K562 (cell line): Measurements from ENCODE around the gene PALM3. TPM values are rescaled to one million over a fixed set of nuclear protein-coding genes. Genes with fewer than 3 reads are reported as not detected.

Experiments
- ARID4B ChIP-seq: sonication (generic); formaldehyde crosslinking; IDR thresholded peaks from 2 replicates; pipeline ENCODE4 v1.8.0; 2022; ENCODE audit warnings: mild to moderate bottlenecking, missing genetic modification reagents
- CTCF ChIP-seq, 3 experiments: IDR thresholded peaks in 2 of 3; conservative IDR thresholded peaks in 1 of 3; 2 replicates each; pipeline ENCODE4 v1.5.1; 2011 to 2012; ENCODE audit warnings: low read length in 3 of 3, mild to moderate bottlenecking in 3 of 3, control low read depth in 2 of 3, improper control_type of control experiment in 1 of 3, inconsistent platforms in 1 of 3, low read depth in 1 of 3, mixed read lengths in 1 of 3, moderate library complexity in 1 of 3; ENCODE audit not compliant: insufficient read depth in 2 of 3
- HCFC1 ChIP-seq: IDR thresholded peaks from 2 replicates; pipeline ENCODE4 v1.6.1; 2012; ENCODE audit warnings: low read depth, low read length, improper control_type of control experiment
- NCOA4 ChIP-seq: fragments of 450-650 bp; IDR thresholded peaks from 2 replicates; pipeline ENCODE4 v1.6.1; 2018; ENCODE audit warnings: mild to moderate bottlenecking; ENCODE audit not compliant: partially characterized antibody
- PHB ChIP-seq: fragments of 250-450 bp; sonication (Bioruptor Pico); IDR thresholded peaks from 2 replicates; pipeline ENCODE4 v1.5.0; 2021
- PREB ChIP-seq: sonication (generic); formaldehyde crosslinking; IDR thresholded peaks from 2 replicates; pipeline ENCODE4 v1.8.1; 2023; ENCODE audit warnings: mild to moderate bottlenecking, missing genetic modification reagents
- ZNF12 ChIP-seq: sonication (generic); formaldehyde crosslinking; IDR thresholded peaks from 2 replicates; pipeline ENCODE4 v1.4.0; 2020; ENCODE audit warnings: mild to moderate bottlenecking, missing genetic modification reagents
- ZNF655 ChIP-seq: fragments of 250-450 bp; sonication (Bioruptor Pico); IDR thresholded peaks from 2 replicates; pipeline ENCODE4 v1.5.0; 2021
- polyA plus RNA-seq, 8 experiments: library from polyadenylated mRNA; depleted of rRNA in 4 of 8; stranded (reverse) in 5 of 8; unstranded in 3 of 8; fragments of >200 nt; fragmentation: Nextera tagmentation in 2 of 8; fragmentation: Illumina TruSeq in 1 of 8; extraction: Ambion mirVana in 2 of 8; extraction: Trizol in 1 of 8; gene quantifications; 2 replicates each; pipeline versions ENCODE4 v1.2.1 to v1.2.3, GENCODE V29; 2011 to 2014; ENCODE audit warnings: inconsistent platforms in 1 of 8, missing spikeins in 1 of 8
- total RNA-seq, 7 experiments: library from RNA; depleted of rRNA in 6 of 7; stranded (reverse); fragments of >200 nt in 6 of 7; fragmentation: Illumina TruSeq in 2 of 7; extraction: Trizol in 2 of 7; gene quantifications; 2 replicates each; pipeline versions ENCODE4 v1.2.1 to v1.2.3, GENCODE V29; 2011 to 2021; ENCODE audit warnings: low replicate concordance in 1 of 7

The PALM3 gene
- total and polyA plus RNA-seq, 9 of the 15 experiments (the other 6 are each of a cell fraction or from before 2014, with no cell fraction given) = 0.07 to 9.3 (median 3.3) TPM

- TF ChIP-seq NCOA4 (no peak), ZNF655 (CRISPR knock-in tag) (no peak), HCFC1 (peak; percentile 31; the same call in 1 of the 2 replicates), PHB (no peak), ZNF12 (CRISPR knock-in tag) (no peak), PREB (CRISPR knock-in tag) (no peak), ARID4B (no peak), CTCF (IDR thresholded peaks at IDR 0.05 in 2 of 3, conservative IDR thresholded peaks at IDR 0.05 in 1 of 3; ENCODE audit: insufficient read depth in 2 of 3, low read depth in 1 of 3, low read length in 3 of 3) (peak; percentile 76 to 81 (median 78))
Measured at GRCh38 chr19:14023404-14024235, 38.3 kb downstream of the PALM3 start (continued).
